Measurements from ENCODE around the gene TUBA1C. TPM values are rescaled to one million over a fixed set of nuclear protein-coding genes. Genes with fewer than 3 reads are reported as not detected.
"Not testable (repeated sequence)": the region's sequence is repeated elsewhere in the genome, so short reads cannot be mapped to it uniquely, and the experiment has no call there.

The TUBA1C gene
- total RNA-seq, 4 donors from 2014 or later = 53.9 to 130 (median 72.5) TPM

- in situ Hi-C loops (cut with MboI; ENCODE audit: low sequenced_read_pairs in 4 of 4) = no loop called here
- ATAC-seq = no peak
Measured at GRCh38 chr12:49282302-49282701, 17.4 kb downstream of the TUBA1C start.

GRCh38 chr12:49282740-49283375 is 18.0 kb downstream of the TUBA1C start:
- ATAC-seq; H3K9me3 ChIP-seq; intact Hi-C loops (cut with DNase I; ENCODE audit: low total_unique reads); DNase-seq; H3K4me3 ChIP-seq; H3K27ac ChIP-seq; in situ Hi-C loops (cut with MboI; ENCODE audit: low sequenced_read_pairs in 4 of 4); H3K36me3 ChIP-seq; H3K4me1 ChIP-seq: not testable (repeated sequence)
- H3K27me3 ChIP-seq = peaks cover 10 to 13% (median 12%) of the 10 kb centered on the region in 3 donors

More at GRCh38 chr12:49282302-49282701, 17.4 kb downstream of the TUBA1C start:
- intact Hi-C loops (cut with DNase I; ENCODE audit: low total_unique reads) = no loop called here
- Histone ChIP-seq H3K4me1 (no peaks in the 10 kb centered on the region), H3K4me3 (no peak overlapping the region), H3K27me3 (peaks cover 10 to 13% (median 12%) of the 10 kb centered on the region in 3 donors), H3K36me3 (no peaks in the 10 kb centered on the region), H3K27ac (no peak overlapping the region), H3K9me3 (no peaks in the 10 kb centered on the region)
- no peak for TF ChIP-seq CTCF (IDR thresholded peaks at IDR 0.05 in 4 of 5, conservative IDR thresholded peaks at IDR 0.05 in 1 of 5)
- no peak for TF ChIP-seq POLR2A (IDR thresholded peaks at IDR 0.05)
- DNase-seq = no peak

GRCh38 chr12:49283541-49284429 is 18.9 kb downstream of the TUBA1C start:
- ATAC-seq (no peak), DNase-seq (no peak)
- H3K9me3 ChIP-seq = no peaks in the 10 kb centered on the region
- H3K4me3 ChIP-seq = no peak overlapping the region
- in situ Hi-C loops (cut with MboI; ENCODE audit: low sequenced_read_pairs in 4 of 4) = no loop called here
- no peaks in the 10 kb centered on the region for H3K4me1 ChIP-seq
- TF ChIP-seq CTCF (IDR thresholded peaks at IDR 0.05 in 4 of 5, conservative IDR thresholded peaks at IDR 0.05 in 1 of 5) = no peak
- no peak for TF ChIP-seq POLR2A (IDR thresholded peaks at IDR 0.05)
- H3K27ac ChIP-seq = no peak overlapping the region
- peaks cover 10 to 13% (median 12%) of the 10 kb centered on the region in 3 donors for H3K27me3 ChIP-seq
- intact Hi-C loops (cut with DNase I; ENCODE audit: low total_unique reads) = no loop called here
- H3K36me3 ChIP-seq = no peaks in the 10 kb centered on the region

GRCh38 chr12:49284672-49285071 is 19.8 kb downstream of the TUBA1C start:
- in situ Hi-C loops (cut with MboI; ENCODE audit: low sequenced_read_pairs in 4 of 4) (loop anchor here in 1 of 4 donors (5.0 kb wide), 1 partner anchor 53 kb away; the partner anchor contains the start of gene C1QL4), intact Hi-C loops (cut with DNase I; ENCODE audit: low total_unique reads) (no loop called here)
- Histone ChIP-seq H3K27ac (no peak overlapping the region), H3K9me3 (no peaks in the 10 kb centered on the region), H3K4me1 (no peaks in the 10 kb centered on the region), H3K36me3 (no peaks in the 10 kb centered on the region), H3K4me3 (no peak overlapping the region), H3K27me3 (peaks cover 10 to 13% (median 12%) of the 10 kb centered on the region in 3 donors)
- ATAC-seq = no peak
- no peak for TF ChIP-seq CTCF (IDR thresholded peaks at IDR 0.05 in 4 of 5, conservative IDR thresholded peaks at IDR 0.05 in 1 of 5)
- no peak for TF ChIP-seq POLR2A (IDR thresholded peaks at IDR 0.05)
- no peak for DNase-seq

- DNase-seq = no peak
- Histone ChIP-seq H3K27me3 (peaks cover 9 to 10% (median 10%) of the 10 kb centered on the region in 3 donors), H3K27ac (no peak overlapping the region), H3K4me3 (no peak overlapping the region), H3K36me3 (no peaks in the 10 kb centered on the region), H3K4me1 (no peaks in the 10 kb centered on the region), H3K9me3 (no peaks in the 10 kb centered on the region)
- TF ChIP-seq CTCF (IDR thresholded peaks at IDR 0.05 in 4 of 5, conservative IDR thresholded peaks at IDR 0.05 in 1 of 5) = no peak
- TF ChIP-seq POLR2A (IDR thresholded peaks at IDR 0.05) = no peak
- ATAC-seq = no peak
- intact Hi-C loops (cut with DNase I; ENCODE audit: low total_unique reads) (loop anchor here (1.0 kb wide), 1 partner anchor 49 kb away; the partner anchor contains the start of gene C1QL4), in situ Hi-C loops (cut with MboI; ENCODE audit: low sequenced_read_pairs in 4 of 4) (loop anchor here in 1 of 4 donors (5.0 kb wide), 1 partner anchor 49 kb away; the partner anchor contains the start of gene C1QL4)
Measured at GRCh38 chr12:49287876-49288275, 23.0 kb downstream of the TUBA1C start.

Data from gastrocnemius medialis (tissue), 4 donors.